ENCODE measurements around the gene GRK5.
"Not testable (repeated sequence)": the region's sequence is repeated elsewhere in the genome, so short reads cannot be mapped to it uniquely, and the experiment has no call there.

GRK5 gene

DNA sequence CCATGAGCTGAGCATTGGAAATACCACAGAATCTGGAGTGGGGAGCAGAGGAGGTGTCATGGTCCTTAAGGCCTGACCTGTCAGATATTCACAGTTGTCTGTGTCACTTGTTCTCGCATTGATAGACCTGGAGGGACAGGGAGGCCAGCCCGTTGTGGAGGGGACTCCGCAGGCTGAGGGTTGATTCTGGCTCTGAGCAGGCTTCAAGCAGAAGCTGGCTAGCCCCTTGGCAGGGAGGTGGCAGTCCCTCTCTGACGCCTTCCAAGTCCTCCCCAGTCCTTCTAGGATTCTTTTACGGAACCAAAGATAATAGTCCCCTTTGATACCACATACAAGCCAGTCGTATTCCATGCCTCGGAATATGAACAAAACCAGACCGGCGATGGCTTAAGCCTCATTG is 65.4 kb downstream of the GRK5 start:
- POLR2A ChIA-PET (ENCODE audit: low non-redundant PET): interaction anchor here (1.4 kb wide), 1 partner anchor 66 kb away, joined by 3 read pairs; the partner anchor contains the start of gene GRK5
- CTCF ChIA-PET: interaction anchor here (0.9 kb wide), 1 partner anchor 64 kb away, joined by 5 read pairs; no protein-coding TSS in a partner anchor
- no peak overlapping the region for H3K27ac ChIP-seq

DNA sequence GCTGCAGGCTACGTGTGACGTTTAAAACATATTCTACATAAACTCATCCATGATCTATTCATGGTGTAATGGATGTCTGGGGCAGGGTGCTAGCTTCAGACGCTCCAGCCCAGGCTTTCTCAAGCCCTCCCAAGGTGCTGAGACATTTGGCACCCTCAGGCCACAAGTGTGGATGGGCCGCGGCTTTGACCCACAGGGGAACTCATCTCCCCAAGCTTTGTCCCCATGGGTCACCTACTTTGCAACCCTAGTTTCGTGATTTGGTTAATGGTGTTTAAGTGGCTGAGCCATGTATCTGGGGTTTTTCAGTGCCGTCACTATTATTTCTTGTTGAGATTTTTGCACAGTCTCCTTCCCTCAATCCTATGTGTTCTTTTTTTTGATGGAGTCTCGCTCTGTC is 66.0 kb downstream of the GRK5 start:
- POLR2A ChIA-PET (ENCODE audit: low non-redundant PET): interaction anchor here (1.4 kb wide), 1 partner anchor 66 kb away, joined by 3 read pairs; the partner anchor contains the start of gene GRK5
- no peak overlapping the region for H3K27ac ChIP-seq
- no peak for DNase-seq (ENCODE audit: low spot score)
- CTCF ChIA-PET: interaction anchor here (0.9 kb wide), 1 partner anchor 65 kb away, joined by 5 read pairs; no protein-coding TSS in a partner anchor
- TF ChIP-seq, protein P1, sequence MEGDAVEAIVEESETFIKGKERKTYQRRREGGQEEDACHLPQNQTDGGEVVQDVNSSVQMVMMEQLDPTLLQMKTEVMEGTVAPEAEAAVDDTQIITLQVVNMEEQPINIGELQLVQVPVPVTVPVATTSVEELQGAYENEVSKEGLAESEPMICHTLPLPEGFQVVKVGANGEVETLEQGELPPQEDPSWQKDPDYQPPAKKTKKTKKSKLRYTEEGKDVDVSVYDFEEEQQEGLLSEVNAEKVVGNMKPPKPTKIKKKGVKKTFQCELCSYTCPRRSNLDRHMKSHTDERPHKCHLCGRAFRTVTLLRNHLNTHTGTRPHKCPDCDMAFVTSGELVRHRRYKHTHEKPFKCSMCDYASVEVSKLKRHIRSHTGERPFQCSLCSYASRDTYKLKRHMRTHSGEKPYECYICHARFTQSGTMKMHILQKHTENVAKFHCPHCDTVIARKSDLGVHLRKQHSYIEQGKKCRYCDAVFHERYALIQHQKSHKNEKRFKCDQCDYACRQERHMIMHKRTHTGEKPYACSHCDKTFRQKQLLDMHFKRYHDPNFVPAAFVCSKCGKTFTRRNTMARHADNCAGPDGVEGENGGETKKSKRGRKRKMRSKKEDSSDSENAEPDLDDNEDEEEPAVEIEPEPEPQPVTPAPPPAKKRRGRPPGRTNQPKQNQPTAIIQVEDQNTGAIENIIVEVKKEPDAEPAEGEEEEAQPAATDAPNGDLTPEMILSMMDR (conservative IDR thresholded peaks at IDR 0.05; ENCODE audit: low read depth): no peak

More for the DNA sequence above, 65.4 kb downstream of the GRK5 start:
- no peak for DNase-seq (ENCODE audit: low spot score)
- TF ChIP-seq, protein P1 (conservative IDR thresholded peaks at IDR 0.05; ENCODE audit: low read depth): no peak

DNA sequence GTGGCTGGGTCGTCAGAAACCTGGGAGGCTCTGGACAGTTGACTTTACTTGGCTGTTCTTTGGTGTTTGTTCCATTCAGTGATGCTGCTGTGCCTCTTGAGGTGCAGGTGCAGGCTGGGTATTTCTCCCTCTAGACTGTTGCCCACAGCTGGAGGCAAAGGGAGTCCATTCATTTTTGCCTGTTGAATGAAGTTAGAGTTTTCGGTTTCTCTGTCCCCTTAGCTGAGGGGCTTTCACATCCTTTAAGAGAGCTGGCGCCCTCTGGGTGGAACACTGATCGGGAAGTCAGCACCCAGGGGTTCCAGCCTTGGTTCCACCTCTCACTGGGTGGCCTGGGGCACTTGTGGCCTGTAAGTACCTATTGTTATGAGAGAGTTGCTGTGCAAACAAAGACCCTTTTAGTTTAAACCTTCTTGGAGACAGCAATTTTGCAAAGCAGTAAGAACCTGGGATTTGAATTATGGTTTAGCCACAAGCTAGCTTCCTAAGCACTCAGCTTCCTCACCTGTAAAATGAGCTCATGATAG is 67.2 kb downstream of the GRK5 start:
- DNase-seq (ENCODE audit: low spot score): no peak
- no peak overlapping the region for H3K27ac ChIP-seq
- TF ChIP-seq, protein P1 (conservative IDR thresholded peaks at IDR 0.05; ENCODE audit: low read depth): no peak
- CTCF ChIA-PET: interaction anchor here (0.6 kb wide), 1 partner anchor 112 kb away, joined by 3 read pairs; no protein-coding TSS in a partner anchor
- POLR2A ChIA-PET (ENCODE audit: low non-redundant PET): no interaction called here

DNA sequence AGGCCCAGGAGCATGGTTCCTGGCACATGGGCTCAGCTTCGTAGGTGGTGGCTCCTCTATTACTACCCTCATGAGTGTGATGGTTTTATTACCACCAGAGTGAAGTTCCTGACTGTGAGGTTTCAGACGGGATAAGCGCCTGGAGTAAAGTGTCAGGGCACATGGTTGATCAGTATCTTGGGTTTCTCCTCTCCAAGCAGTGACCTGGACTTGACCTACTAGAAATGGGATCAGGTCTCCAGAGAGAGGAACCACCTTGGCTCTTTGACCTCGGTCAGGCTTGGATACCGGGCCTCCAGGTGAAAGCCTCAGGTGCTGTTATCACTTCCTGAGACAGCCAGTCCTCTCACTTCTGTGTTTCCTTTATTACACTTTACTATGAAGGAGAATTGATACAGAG is 67.7 kb downstream of the GRK5 start:
- POLR2A ChIA-PET (ENCODE audit: low non-redundant PET): no interaction called here
- CTCF ChIA-PET: interaction anchor here (0.6 kb wide), 1 partner anchor 111 kb away, joined by 3 read pairs; no protein-coding TSS in a partner anchor
- TF ChIP-seq, protein P1 (conservative IDR thresholded peaks at IDR 0.05; ENCODE audit: low read depth): no peak
- DNase-seq (ENCODE audit: low spot score): no peak
- no peak overlapping the region for H3K27ac ChIP-seq

DNA sequence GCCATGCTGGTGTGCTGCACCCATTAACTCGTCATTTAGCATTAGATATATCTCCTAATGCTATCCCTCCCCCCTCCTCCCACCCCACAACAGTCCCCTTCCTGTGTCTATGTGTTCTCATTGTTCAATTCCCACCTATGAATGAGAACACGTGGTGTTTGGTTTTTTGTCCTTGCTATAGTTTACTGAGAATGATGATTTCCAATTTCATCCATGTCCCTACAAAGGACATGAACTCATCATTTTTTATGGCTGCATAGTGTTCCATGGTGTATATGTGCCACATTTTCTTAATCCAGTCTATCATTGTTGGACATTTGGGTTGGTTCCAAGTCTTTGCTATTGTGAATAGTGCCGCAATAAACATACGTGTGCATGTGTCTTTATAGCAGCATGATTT is 68.8 kb downstream of the GRK5 start:
- DNase-seq (ENCODE audit: low spot score); H3K27ac ChIP-seq; CTCF ChIA-PET; POLR2A ChIA-PET (ENCODE audit: low non-redundant PET): not testable (repeated sequence)

DNA sequence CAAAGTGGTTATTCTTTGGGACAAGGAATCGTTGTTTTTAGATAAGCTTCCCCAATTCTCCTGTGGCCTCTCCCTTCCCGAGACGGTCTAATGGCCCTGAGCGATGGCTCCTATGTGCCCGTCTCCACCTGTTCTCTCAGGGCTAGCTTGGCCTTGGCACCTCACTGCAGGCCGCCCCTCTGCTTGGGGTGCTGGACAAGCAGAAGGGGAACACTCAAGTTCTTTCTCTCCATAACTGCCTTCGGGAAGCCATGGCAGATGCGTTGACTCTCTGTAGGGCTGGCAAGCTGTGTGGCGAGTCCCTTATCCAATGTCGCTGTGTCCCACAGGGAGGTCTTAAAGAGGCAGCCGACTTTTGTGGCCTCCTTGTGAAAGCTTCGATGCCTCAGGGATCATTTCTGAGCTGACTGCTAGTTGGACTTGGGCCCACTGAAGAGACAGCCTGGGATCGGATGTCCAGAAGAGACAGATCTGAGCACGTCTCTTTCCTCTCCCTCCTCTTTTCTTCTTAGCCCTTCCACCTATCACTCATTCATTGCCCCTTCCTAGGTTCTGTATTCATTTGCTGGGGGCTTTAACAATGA is 70.8 kb downstream of the GRK5 start:
- POLR2A ChIA-PET (ENCODE audit: low non-redundant PET): no interaction called here
- TF ChIP-seq, protein P1 (conservative IDR thresholded peaks at IDR 0.05; ENCODE audit: low read depth): no peak
- no peak overlapping the region for H3K27ac ChIP-seq
- DNase-seq (ENCODE audit: low spot score): no peak
- CTCF ChIA-PET: interaction anchor here (0.7 kb wide), 1 partner anchor 256 kb away, joined by 4 read pairs; no protein-coding TSS in a partner anchor

DNA sequence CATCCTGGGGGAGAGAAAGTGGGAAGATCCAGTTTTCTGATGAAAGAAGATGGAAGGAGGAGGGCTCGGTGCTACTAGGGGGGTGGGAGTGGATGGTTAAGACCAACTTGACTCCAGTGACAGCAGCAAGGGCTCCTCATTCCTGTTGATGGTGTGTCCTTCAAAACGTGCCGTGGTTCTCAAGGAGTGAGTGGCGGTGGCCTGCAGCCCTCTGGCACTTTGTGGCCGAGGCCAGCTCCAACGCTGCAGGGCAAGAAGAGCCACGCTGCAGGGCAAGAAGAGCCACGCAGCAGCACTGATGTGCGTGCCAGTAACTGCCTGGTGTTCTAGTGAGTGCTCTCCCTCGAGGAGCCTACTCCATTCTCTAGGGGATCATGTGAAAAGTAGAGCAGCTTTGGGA is 72.1 kb downstream of the GRK5 start:
- POLR2A ChIA-PET (ENCODE audit: low non-redundant PET): no interaction called here
- CTCF ChIA-PET: interaction anchor here (1.5 kb wide), 1 partner anchor 9 kb away, joined by 4 read pairs; no protein-coding TSS in a partner anchor
- no peak for DNase-seq (ENCODE audit: low spot score)
- no peak overlapping the region for H3K27ac ChIP-seq
- TF ChIP-seq, protein P1 (conservative IDR thresholded peaks at IDR 0.05; ENCODE audit: low read depth): no peak
